ENCODE data around the gene KRTAP9-7.

Gene KRTAP9-7

DNA sequence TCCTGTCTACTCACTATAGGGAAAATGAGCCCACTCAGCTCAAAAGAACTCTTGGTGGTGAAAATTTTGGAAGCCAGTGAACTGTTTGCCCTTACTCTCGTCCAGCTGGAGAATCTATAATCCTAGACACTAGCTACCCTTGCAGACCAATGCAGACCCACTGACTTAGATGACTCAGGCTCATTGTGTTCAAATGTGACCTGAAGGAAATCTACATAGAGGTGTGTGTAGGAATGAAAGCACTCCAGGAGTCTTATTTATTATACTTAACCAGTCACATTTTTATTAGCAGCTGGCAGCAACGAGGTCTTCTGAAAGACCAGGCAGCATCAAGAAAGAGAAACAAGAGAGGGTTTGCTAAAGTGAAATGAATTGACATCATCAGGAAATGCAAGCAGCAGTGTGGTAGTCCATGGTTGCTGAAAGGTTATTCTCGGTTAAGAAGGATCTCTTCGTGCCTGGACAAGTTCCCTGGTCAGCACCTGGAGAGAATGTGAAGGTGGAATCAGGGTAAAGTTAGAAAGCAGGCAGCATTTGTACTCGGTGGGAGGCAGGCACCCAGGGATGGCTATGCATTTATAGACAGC is 25.8 kb downstream of the KRTAP9-7 start:
- CTCF ChIA-PET: no interaction called here
- POLR2A ChIA-PET: no interaction called here
- TF ChIP-seq, protein P1, sequence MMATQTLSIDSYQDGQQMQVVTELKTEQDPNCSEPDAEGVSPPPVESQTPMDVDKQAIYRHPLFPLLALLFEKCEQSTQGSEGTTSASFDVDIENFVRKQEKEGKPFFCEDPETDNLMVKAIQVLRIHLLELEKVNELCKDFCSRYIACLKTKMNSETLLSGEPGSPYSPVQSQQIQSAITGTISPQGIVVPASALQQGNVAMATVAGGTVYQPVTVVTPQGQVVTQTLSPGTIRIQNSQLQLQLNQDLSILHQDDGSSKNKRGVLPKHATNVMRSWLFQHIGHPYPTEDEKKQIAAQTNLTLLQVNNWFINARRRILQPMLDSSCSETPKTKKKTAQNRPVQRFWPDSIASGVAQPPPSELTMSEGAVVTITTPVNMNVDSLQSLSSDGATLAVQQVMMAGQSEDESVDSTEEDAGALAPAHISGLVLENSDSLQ (IDR thresholded peaks at IDR 0.05): no peak
- TF ChIP-seq CTBP1 (IDR thresholded peaks at IDR 0.05; ENCODE audit: borderline replicate concordance) (no peak), TARDBP (IDR thresholded peaks at IDR 0.05) (no peak)

DNA sequence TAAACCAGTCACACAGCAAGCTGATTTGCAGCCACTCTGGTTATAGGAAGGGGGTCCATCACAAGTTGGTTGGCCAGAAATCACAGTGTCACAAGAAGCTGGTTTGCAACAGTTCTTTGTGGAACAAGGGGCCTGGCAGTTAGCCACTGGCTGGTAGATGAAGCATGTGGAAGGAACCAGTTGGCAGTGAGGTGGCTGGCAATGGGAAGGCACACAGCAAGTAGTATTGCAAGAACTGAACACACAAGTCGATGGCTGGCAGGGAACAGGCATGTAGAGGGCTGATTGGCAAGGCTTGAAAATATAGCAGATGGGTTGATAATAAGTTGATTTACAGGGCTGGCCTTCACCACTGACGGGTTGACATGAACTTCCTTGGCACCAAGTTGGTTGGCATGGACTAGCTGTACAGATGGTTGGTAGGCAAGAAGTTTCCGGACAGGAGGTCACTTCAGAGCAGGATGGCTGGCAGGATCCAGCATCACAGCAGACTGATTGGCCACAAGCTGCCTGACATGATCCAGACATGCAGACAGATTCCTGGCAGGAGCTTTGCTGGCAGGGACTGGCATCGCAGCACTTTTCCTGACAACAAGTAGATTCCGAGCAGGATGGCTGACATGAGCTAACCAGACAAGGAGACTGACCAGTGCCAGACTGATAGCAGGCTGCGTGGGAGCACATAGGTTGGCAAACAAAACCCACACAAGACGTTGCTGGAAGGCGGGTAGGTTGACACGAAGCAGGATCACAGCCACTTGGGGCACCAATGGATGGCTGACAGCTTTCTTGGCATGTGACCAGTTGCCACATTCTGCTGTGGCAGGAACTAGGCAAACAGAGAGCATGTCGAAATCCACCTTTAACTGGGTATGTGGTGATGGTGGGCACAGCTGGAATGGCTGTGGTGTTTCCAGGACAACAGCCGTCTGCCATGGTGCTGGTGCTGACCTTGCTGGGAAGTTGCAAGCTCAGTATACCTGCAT is 26.7 kb downstream of the KRTAP9-7 start, which contains the start of gene KRTAP29-1:
Gene KRTAP29-1, minus strand, starts transcription at position 936 of the 986 bp plus-strand sequence. Its CDS starts 0 bp downstream, at position 936.
- TF ChIP-seq HDGF (IDR thresholded peaks at IDR 0.05; ENCODE audit: borderline replicate concordance): no peak
- no peak for TF ChIP-seq LEF1 (IDR thresholded peaks at IDR 0.05; ENCODE audit: borderline replicate concordance)
- no peak for TF ChIP-seq TARDBP (IDR thresholded peaks at IDR 0.05)
- TF ChIP-seq FOXA1 (IDR thresholded peaks at IDR 0.05): no peak
- TF ChIP-seq FOXK2 (IDR thresholded peaks at IDR 0.05): no peak
- no peak for TF ChIP-seq SP1 (IDR thresholded peaks at IDR 0.05)
- no peak for TF ChIP-seq CTBP1 (IDR thresholded peaks at IDR 0.05; ENCODE audit: borderline replicate concordance)
- TF ChIP-seq ELF4 (IDR thresholded peaks at IDR 0.05): no peak
- TF ChIP-seq BHLHE40 (IDR thresholded peaks at IDR 0.05; ENCODE audit: borderline replicate concordance): no peak
- TF ChIP-seq, protein P1 (IDR thresholded peaks at IDR 0.05): no peak
- TF ChIP-seq ARNT (IDR thresholded peaks at IDR 0.05): no peak
- TF ChIP-seq SUZ12 (IDR thresholded peaks at IDR 0.05): no peak
- no peak for TF ChIP-seq L3MBTL2 (conservative IDR thresholded peaks at IDR 0.05)
- no peak for TF ChIP-seq ZNF384 (IDR thresholded peaks at IDR 0.05)
- TF ChIP-seq FOXM1 (IDR thresholded peaks at IDR 0.05; ENCODE audit: borderline replicate concordance): no peak
- TF ChIP-seq NFRKB (IDR thresholded peaks at IDR 0.05): no peak
- DNase-seq (ENCODE audit: extremely low spot score): no peak
- CTCF ChIA-PET: interaction anchor here (0.9 kb wide), 1 partner anchor 20 kb away, joined by 4 read pairs; no protein-coding TSS in a partner anchor
- POLR2A ChIA-PET: no interaction called here

More for the DNA sequence above, 25.8 kb downstream of the KRTAP9-7 start:
- no peak for DNase-seq (ENCODE audit: extremely low spot score)

DNA sequence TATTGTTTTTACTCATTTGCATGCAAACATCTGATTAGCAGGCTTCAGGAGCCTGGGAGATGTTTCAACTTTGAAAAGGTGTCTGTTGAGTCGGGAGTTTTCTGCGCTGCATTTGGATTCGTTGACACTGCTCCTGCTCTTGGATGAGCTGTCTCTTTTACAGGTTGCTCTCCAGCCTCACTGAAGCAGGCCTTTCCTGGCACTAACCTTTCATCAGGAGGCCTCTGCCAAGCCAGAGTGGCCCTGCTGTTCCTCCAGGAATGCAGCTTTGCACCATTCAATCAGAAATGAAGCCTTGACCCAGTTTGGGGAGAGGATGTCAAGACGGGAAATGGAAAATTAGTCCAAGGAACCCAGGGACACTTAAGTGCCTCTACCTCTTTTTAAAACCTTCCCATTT is 27.5 kb downstream of the KRTAP9-7 start:
- DNase-seq (ENCODE audit: extremely low spot score): no peak
- no peak for TF ChIP-seq FOXK2 (IDR thresholded peaks at IDR 0.05)
- POLR2A ChIA-PET: no interaction called here
- CTCF ChIA-PET: interaction anchor here (0.9 kb wide), 1 partner anchor 19 kb away, joined by 4 read pairs; no protein-coding TSS in a partner anchor

DNA sequence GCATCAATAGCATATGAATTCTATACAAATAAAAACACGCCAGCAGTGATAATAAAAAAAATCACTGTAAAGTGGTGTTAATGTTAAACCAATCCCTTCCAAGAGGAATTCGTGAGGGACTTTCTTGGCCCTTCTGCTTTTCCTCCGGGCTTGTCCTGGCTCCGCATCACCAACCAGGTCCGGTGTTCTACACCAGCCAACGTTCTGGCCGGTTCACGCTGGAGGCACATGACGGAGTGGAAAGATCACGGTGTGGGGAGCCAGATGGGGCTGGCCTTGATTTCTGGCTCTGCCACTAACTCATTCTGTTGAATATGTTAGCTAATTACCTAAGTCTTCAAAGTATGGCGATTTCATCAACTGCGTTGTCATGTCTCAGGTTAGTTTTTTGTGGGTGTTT is 28.6 kb downstream of the KRTAP9-7 start:
- DNase-seq (ENCODE audit: extremely low spot score): no peak
- CTCF ChIA-PET: no interaction called here
- POLR2A ChIA-PET: no interaction called here
- TF ChIP-seq, protein P1 (IDR thresholded peaks at IDR 0.05): no peak
- TF ChIP-seq SP1 (IDR thresholded peaks at IDR 0.05) (no peak), TARDBP (IDR thresholded peaks at IDR 0.05) (no peak), CTBP1 (IDR thresholded peaks at IDR 0.05; ENCODE audit: borderline replicate concordance) (no peak), FOXM1 (IDR thresholded peaks at IDR 0.05; ENCODE audit: borderline replicate concordance) (no peak), FOXK2 (IDR thresholded peaks at IDR 0.05) (no peak), FOXA1 (IDR thresholded peaks at IDR 0.05) (no peak), BHLHE40 (IDR thresholded peaks at IDR 0.05; ENCODE audit: borderline replicate concordance) (no peak), SUZ12 (IDR thresholded peaks at IDR 0.05) (no peak), HDGF (IDR thresholded peaks at IDR 0.05; ENCODE audit: borderline replicate concordance) (no peak), ELF4 (IDR thresholded peaks at IDR 0.05) (no peak), NFRKB (IDR thresholded peaks at IDR 0.05) (no peak), ARNT (IDR thresholded peaks at IDR 0.05) (no peak), LEF1 (IDR thresholded peaks at IDR 0.05; ENCODE audit: borderline replicate concordance) (no peak), L3MBTL2 (conservative IDR thresholded peaks at IDR 0.05) (no peak), ZNF384 (IDR thresholded peaks at IDR 0.05) (no peak)

DNA sequence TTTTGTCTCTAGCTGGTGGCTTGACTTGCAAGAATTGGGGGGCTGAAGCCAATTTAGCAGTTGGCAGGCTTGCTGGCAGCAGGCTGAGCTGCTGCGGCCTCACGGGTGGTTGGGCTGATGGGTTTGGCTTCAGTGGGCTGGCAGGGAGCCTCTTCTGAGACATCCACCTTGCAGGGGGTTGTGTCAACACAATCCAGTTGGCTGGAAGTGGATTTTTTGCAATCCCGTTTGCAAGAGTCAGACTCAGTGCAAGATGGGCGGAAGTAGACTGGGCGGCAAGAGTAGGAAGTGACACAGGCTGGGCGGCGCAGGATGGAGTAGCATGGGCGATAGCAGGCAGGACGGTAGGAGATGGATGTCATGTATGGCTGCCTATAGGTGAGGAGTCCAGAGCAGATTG is 32.1 kb downstream of the KRTAP9-7 start:
- no peak for DNase-seq (ENCODE audit: extremely low spot score)

More for the DNA sequence above, 32.1 kb downstream of the KRTAP9-7 start:
- ChIA-PET POLR2A (no interaction called here), CTCF (interaction anchor here (0.6 to 1.8 kb wide), 2 partner anchors 15 to 345 kb away, joined by 3 to 7 read pairs; no protein-coding TSS in a partner anchor)
- TF ChIP-seq FOXK2 (IDR thresholded peaks at IDR 0.05) (no peak), BHLHE40 (IDR thresholded peaks at IDR 0.05; ENCODE audit: borderline replicate concordance) (no peak), TARDBP (IDR thresholded peaks at IDR 0.05) (no peak), LEF1 (IDR thresholded peaks at IDR 0.05; ENCODE audit: borderline replicate concordance) (no peak), HDGF (IDR thresholded peaks at IDR 0.05; ENCODE audit: borderline replicate concordance) (no peak), ZNF384 (IDR thresholded peaks at IDR 0.05) (no peak), ELF4 (IDR thresholded peaks at IDR 0.05) (no peak)
